Astrocyte (in vitro differentiated cells and primary cell): ENCODE data around the gene TMEM176B.

Experiments
- EZH2 ChIP-seq: IDR thresholded peaks from 2 replicates; pipeline ENCODE4 v1.6.1; 2012; ENCODE audit warnings: mild to moderate bottlenecking, low read length, inconsistent platforms; ENCODE audit not compliant: insufficient read depth
- TF ChIP-seq, protein P1 (sequence below): IDR thresholded peaks from 2 replicates; pipeline ENCODE4 v1.5.1; 2011; ENCODE audit warnings: low read depth, mild to moderate bottlenecking, inconsistent platforms, low read length, moderate library complexity; ENCODE audit not compliant: insufficient read depth

DNA sequence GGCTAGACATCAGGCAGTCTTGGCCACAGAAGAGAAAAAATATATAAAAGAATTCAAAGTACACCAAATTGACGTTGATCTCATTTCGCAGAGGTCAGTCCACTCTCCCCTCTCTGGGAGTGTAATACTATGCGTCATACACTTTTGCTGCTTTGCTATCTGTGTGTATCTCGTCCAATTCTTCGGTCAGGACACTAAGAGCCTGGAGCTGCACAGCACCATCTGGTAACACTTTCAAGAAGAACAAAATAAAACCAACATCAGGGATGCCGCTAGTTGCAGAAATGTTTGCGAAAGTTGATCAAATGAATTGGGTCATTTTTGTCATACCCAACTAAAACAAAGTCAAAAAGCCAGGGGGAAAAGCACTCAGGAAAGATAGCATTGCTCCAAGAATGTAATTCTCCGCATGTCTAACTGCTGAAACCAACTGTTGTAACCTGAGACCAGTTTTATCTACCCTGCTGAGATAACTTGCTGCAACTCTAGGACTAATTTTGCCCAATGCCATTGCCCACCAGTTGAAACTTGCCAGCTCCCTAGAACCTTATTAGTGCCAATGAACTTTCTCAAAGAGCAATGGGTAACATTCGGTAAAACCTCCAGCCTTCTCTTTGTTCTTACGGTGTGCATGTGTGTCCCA is 23.4 kb upstream of the TMEM176B start:
- TF ChIP-seq, protein P1, sequence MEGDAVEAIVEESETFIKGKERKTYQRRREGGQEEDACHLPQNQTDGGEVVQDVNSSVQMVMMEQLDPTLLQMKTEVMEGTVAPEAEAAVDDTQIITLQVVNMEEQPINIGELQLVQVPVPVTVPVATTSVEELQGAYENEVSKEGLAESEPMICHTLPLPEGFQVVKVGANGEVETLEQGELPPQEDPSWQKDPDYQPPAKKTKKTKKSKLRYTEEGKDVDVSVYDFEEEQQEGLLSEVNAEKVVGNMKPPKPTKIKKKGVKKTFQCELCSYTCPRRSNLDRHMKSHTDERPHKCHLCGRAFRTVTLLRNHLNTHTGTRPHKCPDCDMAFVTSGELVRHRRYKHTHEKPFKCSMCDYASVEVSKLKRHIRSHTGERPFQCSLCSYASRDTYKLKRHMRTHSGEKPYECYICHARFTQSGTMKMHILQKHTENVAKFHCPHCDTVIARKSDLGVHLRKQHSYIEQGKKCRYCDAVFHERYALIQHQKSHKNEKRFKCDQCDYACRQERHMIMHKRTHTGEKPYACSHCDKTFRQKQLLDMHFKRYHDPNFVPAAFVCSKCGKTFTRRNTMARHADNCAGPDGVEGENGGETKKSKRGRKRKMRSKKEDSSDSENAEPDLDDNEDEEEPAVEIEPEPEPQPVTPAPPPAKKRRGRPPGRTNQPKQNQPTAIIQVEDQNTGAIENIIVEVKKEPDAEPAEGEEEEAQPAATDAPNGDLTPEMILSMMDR = no peak
- TF ChIP-seq EZH2 = no peak
